NAMALWA (cell line): Measurements from ENCODE around the gene IGHMBP2.
A peak's percentile ranks its signal among the peaks of the same experiment; 100 is the strongest.

Experiments used
- DNase-seq: peaks from one replicate; pipeline ENCODE4 v3.0.0-alpha.2; 2015; ENCODE audit warnings: low spot score

Gene IGHMBP2

DNA sequence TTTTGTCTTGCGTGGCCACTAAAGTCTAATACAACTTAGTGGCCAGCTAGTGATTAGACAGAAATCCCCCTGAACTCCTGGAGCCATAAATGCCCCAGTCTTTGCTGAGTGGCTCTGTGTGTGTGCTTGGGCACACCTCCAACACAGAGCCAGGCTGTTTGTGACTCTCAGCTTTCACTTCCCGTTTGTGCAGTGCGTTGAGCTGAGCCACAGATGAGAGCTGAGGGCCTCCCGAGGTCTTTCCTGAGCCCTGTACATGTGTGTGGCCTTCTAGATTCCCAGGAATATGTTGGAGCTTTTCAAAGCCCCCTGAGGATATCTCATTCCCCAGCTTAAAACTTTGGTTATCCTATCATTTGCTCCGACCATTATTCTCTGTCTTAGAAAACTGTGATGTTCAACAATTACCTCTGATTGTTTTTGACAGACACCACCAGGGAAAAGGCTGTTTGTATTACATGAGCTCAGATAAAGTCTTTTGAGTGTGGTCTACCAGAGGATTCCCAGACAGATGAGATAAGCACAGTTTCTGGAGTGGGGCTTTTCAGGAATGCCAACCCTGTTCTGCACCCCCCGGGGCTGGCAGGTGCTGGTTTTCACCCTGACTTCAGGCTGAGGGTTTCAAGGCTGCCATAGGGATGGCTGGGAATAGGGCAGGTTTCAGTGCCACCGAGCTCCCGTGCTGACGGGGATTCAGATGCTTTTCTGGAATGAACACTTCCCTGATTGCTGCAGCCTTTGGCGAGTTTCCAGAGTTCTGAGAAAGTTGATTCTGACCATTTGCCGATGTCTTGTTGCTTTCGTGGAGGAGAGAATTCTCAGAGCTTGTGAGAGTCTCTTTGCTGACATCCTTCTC, 23.8 kb downstream of the IGHMBP2 start:
- DNase-seq: peak; percentile 71

DNA sequence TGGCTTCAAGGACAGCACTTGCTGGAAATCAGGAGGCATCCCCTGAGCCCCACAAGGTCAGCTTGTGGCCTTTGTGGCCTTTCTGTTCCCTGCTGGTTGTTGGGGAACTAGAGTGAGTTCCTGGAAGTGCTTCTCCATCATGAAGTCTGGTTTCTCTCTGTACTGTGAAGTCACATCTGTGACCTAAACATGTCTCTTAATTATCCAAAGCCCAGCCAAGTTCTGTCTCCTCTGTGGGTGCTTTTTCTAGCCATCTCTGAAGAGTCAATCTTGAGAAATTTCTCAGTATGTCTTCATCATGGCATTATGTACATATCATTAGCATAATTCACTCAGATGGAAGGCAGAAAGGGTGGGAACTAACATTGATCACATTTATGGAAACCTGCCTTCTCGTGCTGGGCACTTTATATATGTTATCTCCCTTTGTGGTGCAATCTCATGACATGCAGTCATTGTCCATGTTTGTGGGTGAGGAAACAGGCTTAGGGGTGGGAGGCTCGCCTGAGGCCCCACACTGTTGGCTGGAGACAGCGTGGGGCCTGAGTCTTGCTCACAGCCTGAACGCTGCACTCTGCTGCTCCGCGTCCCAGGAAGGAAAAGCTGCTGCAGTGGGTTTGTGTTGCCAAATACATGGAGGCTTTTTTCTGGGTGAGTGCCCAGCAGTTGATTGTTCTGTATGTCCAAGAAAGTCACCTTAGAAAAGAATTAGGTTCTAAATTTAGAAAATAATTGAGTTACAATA, 24.6 kb downstream of the IGHMBP2 start:
- no peak for DNase-seq

DNA sequence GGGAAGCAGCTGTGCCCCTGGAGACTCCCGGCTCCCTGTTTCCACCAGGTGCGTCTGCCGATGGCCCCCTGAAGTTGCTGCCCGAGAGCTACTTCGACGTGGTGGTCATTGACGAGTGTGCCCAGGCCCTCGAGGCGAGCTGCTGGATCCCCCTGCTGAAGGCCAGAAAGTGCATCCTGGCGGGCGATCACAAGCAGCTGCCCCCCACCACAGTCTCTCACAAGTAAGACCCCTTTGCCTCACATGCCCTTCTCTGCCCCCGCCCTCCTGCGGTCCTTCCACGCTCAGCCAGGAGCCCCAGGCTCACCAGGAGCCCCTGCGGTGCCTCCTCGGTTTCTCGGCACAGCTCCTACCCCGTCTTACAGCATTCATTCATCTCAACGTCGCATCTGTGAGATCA, 25.4 kb downstream of the IGHMBP2 start:
- DNase-seq: no peak

DNA sequence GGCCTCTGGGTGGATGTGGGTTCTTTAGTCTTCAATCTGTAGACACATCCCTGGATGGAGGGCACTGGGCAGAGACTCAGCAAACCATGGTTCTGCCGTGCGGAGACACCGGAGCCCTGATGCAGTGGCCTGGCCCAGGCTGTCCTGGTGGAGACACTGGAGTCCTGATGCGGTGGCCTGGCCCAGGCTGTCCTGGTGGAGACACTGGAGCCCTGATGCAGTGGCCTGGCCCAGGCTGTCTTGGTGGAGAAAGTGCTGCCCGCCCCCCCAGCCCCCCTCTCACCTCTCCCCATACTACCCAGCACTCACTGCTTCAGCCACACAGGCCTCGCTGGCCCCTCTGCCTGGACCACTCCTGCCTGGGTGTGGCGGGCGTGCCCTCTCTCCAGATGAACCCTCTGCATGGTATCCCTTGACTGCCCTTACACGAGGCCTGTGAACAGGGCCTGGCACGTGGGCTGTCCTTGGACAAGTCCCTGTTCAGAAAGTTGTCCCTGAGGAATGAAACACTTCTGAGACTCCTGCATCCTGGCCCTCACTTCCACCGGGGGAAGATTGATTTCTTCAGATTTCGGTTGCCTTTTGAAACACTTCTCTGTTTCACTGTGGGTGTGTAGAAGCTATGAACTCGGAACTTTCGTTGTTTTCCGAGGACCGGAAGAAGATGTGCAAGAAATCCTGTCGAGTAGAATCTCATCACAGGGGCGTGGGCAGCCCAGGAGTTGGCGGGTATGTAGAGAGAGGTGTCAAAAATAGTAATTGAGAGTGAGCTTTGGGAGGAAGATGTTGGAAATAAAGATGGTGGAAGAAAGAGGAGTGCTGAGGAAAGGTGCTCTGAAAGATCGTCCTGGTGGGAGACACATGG, 26.2 kb downstream of the IGHMBP2 start:
- no peak for DNase-seq

DNA sequence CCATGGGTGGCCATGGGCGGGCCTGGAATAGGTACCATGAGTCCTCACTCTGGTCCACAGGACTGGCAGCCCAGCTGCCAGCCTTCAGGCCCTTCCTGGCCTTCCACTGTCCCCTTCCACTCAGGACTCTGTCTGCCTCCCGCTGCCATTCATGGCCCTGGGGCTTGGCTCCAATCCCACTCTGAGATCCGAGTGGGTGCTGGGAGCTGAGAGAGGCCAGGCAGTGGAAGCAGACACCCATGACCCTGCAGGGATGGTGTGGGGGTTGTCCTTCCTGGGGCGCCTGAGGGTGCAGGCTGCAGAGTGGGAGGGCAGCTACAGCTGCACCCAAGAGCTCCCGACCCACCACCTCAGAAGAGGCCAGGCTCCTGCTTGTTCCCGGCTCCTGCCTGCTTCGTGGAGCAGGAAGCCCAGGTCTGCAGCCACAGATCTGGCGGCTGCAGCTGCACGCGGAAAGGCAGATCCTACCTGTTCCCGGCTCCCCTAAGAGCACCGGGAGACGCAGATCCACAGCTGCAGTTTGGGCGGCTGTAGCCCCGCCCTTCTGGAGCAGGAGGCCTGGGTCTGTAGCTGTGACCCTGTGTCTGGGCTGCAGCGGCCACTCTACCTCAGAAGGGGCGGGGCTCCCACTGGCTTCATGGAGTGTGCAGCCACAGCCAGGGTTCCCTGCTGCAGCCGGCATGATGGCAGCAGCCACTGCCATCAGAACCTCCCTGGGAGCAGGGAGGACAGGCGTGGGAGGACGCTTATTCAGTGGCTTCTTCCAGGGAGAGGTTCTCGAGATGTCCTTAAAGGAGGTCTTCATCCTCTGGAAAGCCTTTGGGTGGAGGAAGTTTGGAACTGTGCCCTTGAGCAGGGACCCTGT, 27.5 kb downstream of the IGHMBP2 start:
- DNase-seq: no peak

DNA sequence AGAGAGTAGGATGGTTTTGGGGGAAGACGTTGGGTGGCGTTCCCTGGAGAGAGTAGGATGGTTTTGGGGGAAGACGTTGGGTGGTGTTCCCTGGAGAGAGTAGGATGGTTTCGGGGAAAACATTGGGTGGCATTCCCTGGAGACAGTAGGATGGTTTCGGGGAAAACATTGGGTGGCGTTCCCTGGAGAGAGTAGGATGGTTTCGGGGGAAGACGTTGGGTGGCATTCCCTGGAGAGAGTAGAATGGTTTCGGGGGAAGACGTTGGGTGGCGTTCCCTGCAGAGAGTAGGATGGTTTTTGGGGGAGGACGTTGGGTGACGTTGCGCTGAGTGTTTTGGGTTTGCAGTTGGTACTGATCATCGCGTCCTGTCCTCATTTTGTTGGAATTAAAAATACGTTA, 28.2 kb downstream of the IGHMBP2 start:
- DNase-seq: no peak

DNA sequence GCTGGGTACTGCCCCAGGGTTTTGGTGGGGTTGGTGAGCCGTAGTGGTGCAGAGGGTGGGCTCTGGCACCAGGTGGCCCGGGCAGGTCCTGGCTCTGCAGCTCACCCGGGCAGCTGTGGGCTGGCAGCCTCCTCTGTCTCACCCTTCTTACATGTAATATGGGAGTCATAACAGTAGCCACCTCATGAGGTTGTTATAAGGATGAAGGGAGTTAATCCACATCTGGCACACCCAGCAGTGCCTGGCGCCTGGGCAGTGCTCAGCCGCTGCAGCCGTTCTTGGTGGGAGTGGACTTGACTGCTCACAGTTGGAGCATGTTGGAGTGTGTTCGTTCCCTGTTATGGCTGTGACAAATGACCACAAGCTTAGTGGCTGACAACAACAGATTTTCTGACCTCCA, 28.7 kb downstream of the IGHMBP2 start:
- DNase-seq: no peak

DNA sequence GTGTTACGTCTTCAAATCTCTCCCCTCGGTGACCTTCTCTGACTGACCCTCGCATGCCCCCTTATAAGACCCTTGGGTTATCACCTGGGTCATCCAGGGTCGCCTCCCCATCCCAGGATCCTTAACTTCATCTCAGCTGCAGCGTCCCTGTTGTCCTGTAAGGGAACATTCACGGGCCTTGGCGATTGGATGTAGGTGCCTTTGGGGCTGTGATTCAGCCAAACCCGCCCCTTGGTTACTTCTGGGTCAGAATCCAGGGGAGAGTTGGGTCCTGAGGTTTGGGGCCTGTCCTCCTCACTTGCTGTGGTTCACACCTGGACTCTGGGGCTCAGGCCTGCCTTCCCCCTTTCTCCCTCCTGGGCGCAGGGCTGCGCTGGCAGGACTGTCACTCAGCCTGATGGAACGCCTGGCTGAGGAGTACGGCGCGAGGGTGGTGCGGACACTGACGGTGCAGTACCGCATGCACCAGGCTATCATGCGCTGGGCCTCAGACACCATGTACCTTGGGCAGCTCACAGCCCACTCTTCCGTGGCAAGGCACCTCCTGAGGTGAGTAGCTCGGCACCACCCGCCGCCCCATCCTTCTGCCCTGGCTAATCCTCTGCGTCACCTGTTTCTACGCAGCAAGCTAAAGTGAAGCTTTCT, 29.4 kb downstream of the IGHMBP2 start:
- no peak for DNase-seq

DNA sequence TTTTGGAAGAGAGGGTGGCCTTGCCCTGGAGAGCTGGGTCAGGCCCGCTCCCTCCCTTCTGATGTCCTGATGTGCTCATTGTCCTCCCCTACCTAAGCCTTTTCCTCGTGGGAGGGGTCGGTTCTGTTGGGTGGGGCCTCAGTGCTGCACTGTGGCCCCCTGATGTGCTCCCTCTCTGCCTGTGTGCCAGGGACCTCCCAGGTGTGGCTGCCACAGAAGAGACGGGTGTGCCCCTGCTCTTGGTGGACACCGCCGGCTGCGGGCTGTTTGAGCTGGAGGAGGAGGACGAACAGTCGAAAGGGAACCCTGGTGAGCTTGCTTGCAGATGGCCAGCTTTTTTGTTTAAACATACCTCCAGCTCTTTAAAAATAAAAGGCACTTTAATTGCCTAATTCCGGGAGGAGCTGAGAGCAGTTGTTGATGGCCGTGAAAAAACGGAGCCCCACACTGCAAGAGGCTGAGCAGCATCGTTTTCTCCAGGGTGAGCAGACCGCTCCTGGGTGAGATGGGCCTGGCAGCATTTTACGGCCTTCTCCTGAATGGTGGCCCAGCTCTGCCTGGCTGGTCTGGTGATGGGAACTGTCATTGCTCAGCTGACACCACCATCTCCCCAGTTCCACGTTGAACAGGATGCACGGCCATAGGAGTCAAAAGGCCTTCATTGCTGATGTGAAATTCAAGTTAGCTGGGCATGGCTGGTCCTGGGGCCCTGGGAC, 30.1 kb downstream of the IGHMBP2 start:
- DNase-seq: no peak

DNA sequence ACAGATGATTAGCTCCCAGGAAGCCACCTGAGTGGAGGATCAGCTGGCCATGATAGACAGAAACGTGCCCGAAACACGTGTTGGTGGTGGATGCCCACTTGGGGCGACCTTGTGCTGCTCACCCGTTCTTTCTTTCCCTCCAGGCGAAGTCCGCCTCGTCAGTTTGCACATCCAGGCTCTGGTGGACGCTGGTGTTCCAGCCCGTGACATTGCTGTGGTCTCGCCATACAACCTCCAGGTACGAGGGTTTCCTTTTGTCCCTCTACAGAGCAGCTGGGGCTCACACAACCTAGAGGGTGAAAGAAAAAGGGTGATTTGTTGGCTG, 30.6 kb downstream of the IGHMBP2 start:
- DNase-seq: no peak

DNA sequence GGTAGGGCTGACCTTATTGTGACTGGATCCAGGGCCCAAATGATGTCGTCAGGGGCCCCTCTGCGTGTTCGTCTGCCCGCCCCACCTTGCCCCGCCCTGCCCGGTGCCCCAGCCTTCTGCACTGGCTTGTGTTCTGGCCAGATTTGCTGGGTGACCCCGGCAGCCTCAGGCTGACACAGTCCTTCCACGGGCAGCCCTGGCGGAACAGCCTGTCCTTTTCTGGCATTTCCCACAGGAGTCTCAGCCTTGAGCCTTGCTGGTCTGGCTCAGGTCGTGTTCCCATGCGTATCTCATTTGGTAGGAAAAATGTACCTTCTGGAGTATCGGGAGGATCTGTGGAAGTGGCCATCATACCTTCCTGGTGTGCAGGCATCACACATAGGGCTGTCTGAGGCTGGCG, 31.0 kb downstream of the IGHMBP2 start:
- no peak for DNase-seq

DNA sequence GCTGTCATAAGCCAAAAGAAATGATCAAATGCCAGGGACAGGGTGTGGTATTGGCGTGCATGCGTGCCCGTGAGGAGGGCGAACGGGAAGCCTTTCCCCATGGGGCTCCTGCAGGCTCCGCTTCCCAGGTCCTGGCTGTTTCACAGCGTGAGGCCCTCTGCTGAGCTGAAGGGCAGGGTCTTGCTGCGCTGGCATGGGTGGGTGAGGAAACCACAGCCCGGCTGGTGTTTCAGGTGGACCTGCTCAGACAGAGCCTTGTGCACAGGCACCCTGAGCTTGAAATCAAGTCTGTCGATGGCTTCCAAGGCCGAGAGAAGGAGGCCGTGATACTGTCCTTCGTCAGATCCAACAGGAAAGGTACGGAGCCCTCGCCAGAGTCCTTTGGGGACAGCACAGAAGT, 31.4 kb downstream of the IGHMBP2 start:
- DNase-seq: no peak

DNA sequence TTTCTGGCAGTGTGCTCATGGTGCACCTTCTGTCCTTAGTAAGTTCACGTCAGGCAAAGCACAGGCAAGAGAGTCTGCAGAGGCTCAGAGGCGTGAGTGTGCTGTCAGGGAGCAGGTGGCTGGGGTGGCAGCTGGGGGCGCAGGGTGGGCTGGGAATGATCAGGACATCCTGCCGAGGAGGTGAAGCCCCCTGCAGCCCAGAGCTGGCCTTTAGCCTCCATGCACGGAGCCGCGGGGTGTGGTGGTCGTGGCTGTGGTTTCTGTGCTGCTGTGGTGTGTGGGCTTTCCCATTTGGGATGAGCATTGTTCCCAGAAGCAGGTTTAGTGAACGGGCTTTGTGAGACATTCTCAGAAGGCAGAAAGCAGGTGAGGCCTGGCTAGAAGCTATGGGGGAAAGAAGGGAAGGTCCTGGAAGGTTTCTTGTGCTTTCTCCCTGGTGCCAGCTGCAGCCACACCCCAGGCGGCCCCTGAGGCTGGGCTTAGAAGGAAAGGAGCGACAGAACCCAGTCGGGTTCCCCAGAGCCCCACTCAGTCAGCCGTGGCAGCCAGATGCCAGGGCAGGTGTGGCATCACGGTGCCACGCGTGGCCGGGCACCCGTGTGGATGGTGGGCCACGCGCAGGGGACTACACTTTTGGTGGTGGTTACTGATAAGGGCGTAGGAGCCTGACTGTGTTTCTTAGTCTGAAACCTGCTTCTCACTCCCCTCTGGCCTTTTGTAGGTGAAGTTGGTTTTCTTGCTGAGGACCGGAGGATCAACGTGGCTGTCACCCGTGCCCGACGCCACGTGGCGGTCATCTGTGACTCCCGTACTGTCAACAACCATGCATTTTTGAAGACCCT, 32.0 kb downstream of the IGHMBP2 start:
- no peak for DNase-seq

DNA sequence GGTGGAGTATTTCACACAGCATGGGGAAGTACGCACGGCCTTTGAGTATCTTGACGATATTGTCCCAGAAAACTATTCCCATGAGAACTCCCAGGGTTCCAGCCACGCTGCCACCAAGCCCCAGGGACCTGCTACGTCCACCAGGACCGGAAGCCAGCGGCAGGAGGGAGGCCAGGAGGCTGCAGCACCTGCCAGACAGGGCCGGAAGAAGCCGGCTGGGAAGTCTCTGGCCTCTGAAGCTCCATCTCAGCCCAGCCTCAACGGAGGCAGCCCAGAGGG, 32.6 kb downstream of the IGHMBP2 start:
- DNase-seq: no peak

DNA sequence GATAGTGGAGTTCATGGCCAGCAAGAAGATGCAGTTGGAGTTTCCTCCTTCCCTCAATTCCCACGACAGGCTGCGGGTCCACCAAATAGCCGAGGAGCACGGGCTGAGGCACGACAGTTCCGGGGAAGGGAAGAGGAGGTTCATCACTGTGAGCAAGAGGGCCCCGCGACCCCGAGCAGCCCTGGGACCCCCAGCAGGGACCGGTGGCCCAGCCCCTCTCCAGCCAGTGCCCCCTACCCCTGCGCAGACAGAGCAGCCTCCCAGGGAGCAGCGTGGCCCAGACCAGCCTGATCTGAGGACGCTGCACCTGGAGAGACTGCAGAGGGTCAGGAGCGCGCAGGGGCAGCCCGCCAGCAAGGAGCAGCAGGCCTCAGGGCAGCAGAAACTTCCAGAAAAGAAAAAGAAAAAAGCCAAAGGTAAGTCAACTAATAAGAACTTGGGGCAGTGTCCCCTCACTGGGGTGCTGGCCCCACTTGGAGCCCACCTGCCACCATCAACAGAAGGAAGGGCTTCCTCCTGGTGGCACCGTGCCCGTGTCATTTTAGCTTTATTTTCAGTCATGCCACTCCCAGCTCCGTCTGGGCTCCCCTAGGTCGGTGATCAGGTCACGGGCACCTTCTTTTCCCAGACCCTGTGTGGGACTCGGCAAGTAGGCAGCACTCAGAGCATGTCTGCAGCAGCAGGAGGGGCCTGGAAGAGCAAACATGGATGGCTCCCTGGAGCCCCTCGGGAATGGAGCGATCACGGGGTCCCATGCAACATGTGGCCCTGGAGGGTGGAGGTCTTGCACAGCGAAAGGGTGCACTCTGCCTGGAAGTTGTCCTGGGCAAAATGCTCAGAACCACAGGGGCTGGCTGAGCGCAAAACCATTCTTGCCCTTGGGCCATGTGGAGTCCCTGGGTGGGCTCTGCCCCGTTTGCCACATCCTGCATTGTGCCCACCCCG, 33.3 kb downstream of the IGHMBP2 start:
- DNase-seq: no peak

DNA sequence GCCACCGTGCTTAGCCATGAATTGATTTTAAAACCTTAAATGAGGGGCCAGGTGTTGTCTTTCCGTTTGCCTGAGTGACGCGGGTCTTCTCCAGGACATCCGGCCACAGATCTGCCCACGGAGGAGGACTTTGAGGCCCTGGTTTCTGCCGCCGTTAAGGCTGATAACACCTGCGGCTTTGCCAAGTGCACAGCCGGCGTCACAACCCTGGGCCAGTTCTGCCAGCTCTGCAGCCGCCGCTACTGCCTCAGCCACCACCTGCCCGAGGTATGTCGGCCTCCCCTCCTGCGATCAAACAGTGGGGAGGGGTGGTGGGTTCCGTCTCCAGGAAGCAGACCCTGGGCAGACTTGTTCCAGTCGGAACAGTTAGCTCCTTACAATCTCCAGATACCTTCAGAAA, 34.4 kb downstream of the IGHMBP2 start:
- DNase-seq: no peak

DNA sequence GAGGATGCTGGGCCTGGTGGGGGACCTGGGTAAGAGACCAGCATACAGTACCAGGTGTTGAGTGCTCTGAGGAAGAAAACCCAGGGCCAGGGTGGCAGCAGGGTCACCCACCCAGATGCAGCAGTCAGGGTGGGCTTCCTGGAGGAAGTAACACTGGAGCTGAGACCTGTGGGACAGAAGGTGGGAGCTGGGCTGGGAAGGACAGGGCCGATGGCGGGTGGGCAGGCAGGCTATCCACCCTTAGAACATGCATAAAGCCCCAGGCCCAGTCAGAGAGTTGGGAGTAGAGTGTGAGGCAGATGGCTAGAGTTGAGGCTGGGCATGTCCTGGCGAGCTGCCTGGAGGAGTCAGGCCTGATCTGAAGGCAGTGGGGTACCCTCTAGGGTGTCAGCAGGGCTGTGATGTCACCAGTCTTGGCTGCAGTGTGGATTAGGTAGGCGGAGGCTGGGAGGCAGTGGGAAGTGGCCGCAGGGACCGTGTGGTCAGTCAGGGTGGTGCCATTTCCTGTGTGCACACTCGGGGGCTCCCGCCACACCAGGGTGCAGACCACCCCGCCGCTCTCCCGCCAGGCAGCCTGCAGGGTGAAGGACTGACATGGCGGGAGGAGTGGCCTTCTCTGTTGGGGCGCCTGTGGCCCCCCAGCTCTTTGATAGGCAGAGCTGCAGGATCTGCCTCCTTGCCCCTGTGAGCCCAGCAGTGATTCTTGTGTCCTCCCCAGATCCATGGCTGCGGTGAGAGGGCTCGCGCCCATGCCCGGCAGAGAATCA, 35.3 kb downstream of the IGHMBP2 start:
- DNase-seq: no peak
